Liver (tissue), 9 donors: Measurements from ENCODE around the gene CELSR1. TPM values are rescaled to one million over a fixed set of nuclear protein-coding genes. Genes with fewer than 3 reads are reported as not detected.

ENCODE experiments used
- DNase-seq: peaks from one replicate; pipeline ENCODE4 v3.0.0-alpha.2; 2017; ENCODE audit warnings: low spot score
- H3K27ac ChIP-seq, 2 donors: one replicate each; pipeline ENCODE4 v1.7.0; 2013; ENCODE audit warnings: inconsistent platforms in 2 of 2, low read length in 2 of 2, control low read depth in 1 of 2, low read depth in 1 of 2, mild to moderate bottlenecking in 1 of 2
- H3K27me3 ChIP-seq, 4 donors: one replicate each; pipeline versions ENCODE4 v1.6.1 to v1.7.0; 2013; ENCODE audit warnings: low read length in 3 of 4, inconsistent platforms in 1 of 4, mild to moderate bottlenecking in 1 of 4, moderate library complexity in 1 of 4; ENCODE audit not compliant: control insufficient read depth in 4 of 4, insufficient read depth in 4 of 4
- H3K36me3 ChIP-seq, 4 donors: one replicate each; pipeline versions ENCODE4 v1.6.1 to v1.7.0; 2013; ENCODE audit warnings: low read length in 3 of 4, mild to moderate bottlenecking in 3 of 4, low read depth in 1 of 4, moderate library complexity in 1 of 4; ENCODE audit not compliant: control insufficient read depth in 4 of 4, insufficient read depth in 3 of 4
- H3K4me1 ChIP-seq, 4 donors: one replicate each; pipeline versions ENCODE4 v1.6.1 to v1.7.0; 2013; ENCODE audit warnings: low read length in 3 of 4, mild to moderate bottlenecking in 3 of 4, moderate library complexity in 1 of 4; ENCODE audit not compliant: control insufficient read depth in 4 of 4, insufficient read depth in 4 of 4
- H3K4me3 ChIP-seq, 3 donors: one replicate each; pipeline versions ENCODE4 v1.6.1 to v1.7.0; 2013; ENCODE audit warnings: low read length in 3 of 3, control low read depth in 1 of 3, low read depth in 1 of 3, mild to moderate bottlenecking in 1 of 3
- H3K9ac ChIP-seq, 2 donors: one replicate each; pipeline ENCODE4 v1.7.0; 2013; ENCODE audit warnings: low read length in 2 of 2, mild to moderate bottlenecking in 2 of 2, moderate library complexity in 2 of 2, control low read depth in 1 of 2, low read depth in 1 of 2
- H3K9me3 ChIP-seq, 4 donors: one replicate each; pipeline versions ENCODE4 v1.6.1 to v1.7.0; 2013; ENCODE audit warnings: low read length in 3 of 4; ENCODE audit not compliant: control insufficient read depth in 4 of 4
- ATF3 ChIP-seq: IDR thresholded peaks from 2 replicates; pipeline ENCODE4 v1.6.1; 2016; ENCODE audit warnings: antibody characterized with exemption
- CTCF ChIP-seq: fragments of 150-350 bp; IDR thresholded peaks from 2 replicates; pipeline ENCODE4 v1.5.1; 2017; ENCODE audit warnings: improper control_type of control experiment, low read depth, low read length; ENCODE audit not compliant: missing input control
- EGR1 ChIP-seq, 2 donors: IDR thresholded peaks; 2 replicates each; pipeline ENCODE4 v1.6.1; 2016 to 2018; ENCODE audit warnings: antibody characterized with exemption in 2 of 2, low read depth in 2 of 2
- FOXA1 ChIP-seq: IDR thresholded peaks from 2 replicates; pipeline ENCODE4 v1.6.1; 2016; ENCODE audit warnings: antibody characterized with exemption
- FOXA2 ChIP-seq: IDR thresholded peaks from 2 replicates; pipeline ENCODE4 v1.6.1; 2016; ENCODE audit warnings: antibody characterized with exemption
- HNF4A ChIP-seq, 2 donors: conservative IDR thresholded peaks; 2 replicates each; pipeline ENCODE4 v1.6.1; 2016; ENCODE audit warnings: antibody characterized with exemption in 2 of 2, mild to moderate bottlenecking in 2 of 2
- HNF4G ChIP-seq: IDR thresholded peaks from 2 replicates; pipeline ENCODE4 v1.6.1; 2016; ENCODE audit warnings: antibody characterized with exemption
- JUND ChIP-seq, 2 donors: IDR thresholded peaks; 2 replicates each; pipeline ENCODE4 v1.6.1; 2016; ENCODE audit warnings: antibody characterized with exemption in 2 of 2
- MAX ChIP-seq: IDR thresholded peaks from 2 replicates; pipeline ENCODE4 v1.6.1; 2016; ENCODE audit warnings: antibody characterized with exemption
- RAD21 ChIP-seq, 2 donors: IDR thresholded peaks; 2 replicates each; pipeline ENCODE4 v1.6.1; 2016; ENCODE audit warnings: antibody characterized with exemption in 2 of 2, mild to moderate bottlenecking in 2 of 2
- REST ChIP-seq: IDR thresholded peaks from 2 replicates; pipeline ENCODE4 v1.6.1; 2016; ENCODE audit warnings: antibody characterized with exemption, mild to moderate bottlenecking
- RXRA ChIP-seq, 2 donors: IDR thresholded peaks; 2 replicates each; pipeline ENCODE4 v1.6.1; 2017 to 2018; ENCODE audit warnings: antibody characterized with exemption in 2 of 2, mild to moderate bottlenecking in 1 of 2
- SP1 ChIP-seq: IDR thresholded peaks from 2 replicates; pipeline ENCODE4 v1.6.1; 2018; ENCODE audit warnings: antibody characterized with exemption, mild to moderate bottlenecking
- TAF1 ChIP-seq: conservative IDR thresholded peaks from 2 replicates; pipeline ENCODE4 v1.6.1; 2016; ENCODE audit warnings: antibody characterized with exemption, mild to moderate bottlenecking
- YY1 ChIP-seq: IDR thresholded peaks from 2 replicates; pipeline ENCODE4 v1.6.1; 2016; ENCODE audit warnings: antibody characterized with exemption, mild to moderate bottlenecking
- WGBS: extraction: QIAGEN DNeasy Blood & Tissue Kit; methylation state at CpG from one replicate; pipeline ENCODE4 v1.1.7; 2013; 5-methylcytosine and 5-hydroxymethylcytosine counted together
- polyA plus RNA-seq, 2 donors: library from polyadenylated mRNA; stranded (reverse) in 1 of 2; unstranded in 1 of 2; fragments of 200-250 nt in 1 of 2; fragments of >200 nt in 1 of 2; fragmentation: Nextera tagmentation in 1 of 2; extraction: Ambion mirVana in 1 of 2; gene quantifications; one replicate each; pipeline versions ENCODE4 v1.2.1 to v1.2.3, GENCODE V29; 2013 to 2015
- total RNA-seq, 2 donors: library from RNA; depleted of rRNA; stranded (reverse); fragments of >200 nt; gene quantifications; one replicate each; pipeline ENCODE4 v1.2.3, GENCODE V29; 2014
- donor health status: healthy.
- donor health status: healthy.
- donor health status: healthy.
- donor health status: healthy.
- donor health status: healthy.

The CELSR1 gene
- total and polyA plus RNA-seq, 4 donors = 0.37 to 1.6 (median 1.3) TPM

GRCh38 chr22:46361826-46362202, 175.6 kb downstream of the CELSR1 start (continued):
- TF ChIP-seq CTCF (no peak), RAD21 (IDR thresholded peaks at IDR 0.05) (no peak), SP1 (no peak)

GRCh38 chr22:46360891-46361290, 176.5 kb downstream of the CELSR1 start:
- Histone ChIP-seq H3K27me3 (no peaks in the 10 kb centered on the region), H3K36me3 (peaks cover 0 to 22% (median 10%) of the 10 kb centered on the region in 4 donors), H3K9ac (no peak overlapping the region), H3K9me3 (no peaks in the 10 kb centered on the region), H3K4me1 (peaks cover 0 to 14% (median 11%) of the 10 kb centered on the region in 4 donors), H3K4me3 (no peak overlapping the region), H3K27ac (no peak overlapping the region)
- no peak for DNase-seq
- WGBS = 96% methylated on average over 10 of the region's 10 CpGs
- TF ChIP-seq TAF1 (no peak), CTCF (no peak), YY1 (no peak), SP1 (no peak), ATF3 (no peak), FOXA1 (no peak), MAX (no peak), FOXA2 (no peak), HNF4G (no peak), JUND (IDR thresholded peaks at IDR 0.05) (no peak), RXRA (IDR thresholded peaks at IDR 0.05) (no peak), REST (no peak), EGR1 (IDR thresholded peaks at IDR 0.05; ENCODE audit: low read depth in 2 of 2) (no peak), HNF4A (conservative IDR thresholded peaks at IDR 0.05) (no peak)
